Activated T-helper 2 cell treated with anti-CD3 and anti-CD28 coated beads, Interferon-gamma antibody, Interleukin-2, Interleukin-4, amounts not matched to agents 10 μg/mL and 5 μg/mL and 100 μg/mL, durations not matched to agents 14 hours and 24 hours and 36 hours (primary cell): Measurements from ENCODE around the gene COPS4. TPM values are rescaled to one million over a fixed set of nuclear protein-coding genes. Genes with fewer than 3 reads are reported as not detected.
A peak's percentile ranks its signal among the peaks of the same experiment; 100 is the strongest.
"Not testable (repeated sequence)": the region's sequence is repeated elsewhere in the genome, so short reads cannot be mapped to it uniquely, and the experiment has no call there.

ENCODE experiments used
- DNase-seq: peaks from one replicate; pipeline ENCODE4 v3.0.0; 2021; ENCODE audit warnings: low spot score
- H3K27ac Mint-ChIP-seq: one replicate; pipeline ENCODE4 v1.8.0; 2021; ENCODE audit warnings: mixed read lengths
- H3K27me3 Mint-ChIP-seq: one replicate; pipeline ENCODE4 v1.8.0; 2021; ENCODE audit warnings: low read depth, mixed read lengths
- H3K36me3 Mint-ChIP-seq: one replicate; pipeline ENCODE4 v1.8.0; 2021; ENCODE audit warnings: low read depth, mixed read lengths
- H3K4me1 Mint-ChIP-seq: one replicate; pipeline ENCODE4 v1.8.0; 2021; ENCODE audit warnings: low read depth, mixed read lengths
- H3K4me3 Mint-ChIP-seq: one replicate; pipeline ENCODE4 v1.8.0; 2021; ENCODE audit warnings: low read depth, mild to moderate bottlenecking, moderate library complexity, mixed read lengths
- H3K9me3 Mint-ChIP-seq: one replicate; pipeline ENCODE4 v1.8.0; 2021; ENCODE audit warnings: mixed read lengths
- intact Hi-C: fragments of 100-400 bp; cut with micrococcal nuclease; formaldehyde crosslinking; loops from one replicate; pipeline ENCODE4 v1.15.1; 2023
- total RNA-seq: library from RNA; stranded (reverse); gene quantifications from 2 replicates; pipeline ENCODE4 v1.2.3, GENCODE V29; 2022

COPS4 gene
- total RNA-seq, 1 donor from 2014 or later, result 35.2 TPM

- Mint-ChIP-seq H3K4me1 (peaks cover 40% of the 10 kb centered on the region), H3K27ac (peak overlapping the region; percentile 98), H3K36me3 (no peaks in the 10 kb centered on the region), H3K9me3 (no peaks in the 10 kb centered on the region), H3K4me3 (peak overlapping the region; percentile 87), H3K27me3 (no peaks in the 10 kb centered on the region)
- intact Hi-C loops, result loop anchor here (1.0 to 5.0 kb wide), 6 partner anchors 23 to 579 kb away; partner anchors contain the start of genes ENOPH1, HELQ, HNRNPDL and SEC31A
- DNase-seq, result no peak
Measured at GRCh38 chr4:83011689-83012199, 23.2 kb upstream of the COPS4 start.

GRCh38 chr4:83012200-83012686, 22.7 kb upstream of the COPS4 start:
- peak overlapping the region; percentile 98 for H3K27ac Mint-ChIP-seq
- peak overlapping the region; percentile 87 for H3K4me3 Mint-ChIP-seq
- H3K27me3 Mint-ChIP-seq, result no peaks in the 10 kb centered on the region
- peak; percentile 32 for DNase-seq
- H3K4me1 Mint-ChIP-seq, result peaks cover 40% of the 10 kb centered on the region
- H3K9me3 Mint-ChIP-seq, result no peaks in the 10 kb centered on the region
- H3K36me3 Mint-ChIP-seq, result no peaks in the 10 kb centered on the region
- intact Hi-C loops, result loop anchor here (1.0 to 5.0 kb wide), 3 partner anchors 63 to 580 kb away; partner anchors contain the start of genes ENOPH1, HNRNPDL and THAP9

- H3K9me3 Mint-ChIP-seq, result no peaks in the 10 kb centered on the region
- intact Hi-C loops, result loop anchor here (1.0 to 5.0 kb wide), 5 partner anchors 22 to 639 kb away; partner anchors contain the start of genes COPS4, ENOPH1, HNRNPDL and THAP9
- H3K4me3 Mint-ChIP-seq, result peak overlapping the region; percentile 94
- H3K4me1 Mint-ChIP-seq, result peaks cover 36% of the 10 kb centered on the region
- no peaks in the 10 kb centered on the region for H3K27me3 Mint-ChIP-seq
- peak overlapping the region; percentile 93 for H3K27ac Mint-ChIP-seq
- H3K36me3 Mint-ChIP-seq, result no peaks in the 10 kb centered on the region
- DNase-seq, result peak; percentile 96
Measured at GRCh38 chr4:83012687-83013419, 22.1 kb upstream of the COPS4 start.

- DNase-seq, result no peak
- H3K4me1 Mint-ChIP-seq, result peaks cover 33% of the 10 kb centered on the region
- peak overlapping the region; percentile 94 for H3K4me3 Mint-ChIP-seq
- no peaks in the 10 kb centered on the region for H3K9me3 Mint-ChIP-seq
- H3K27ac Mint-ChIP-seq, result peak overlapping the region; percentile 93
- intact Hi-C loops, result loop anchor here (1.0 to 5.0 kb wide), 4 partner anchors 22 to 639 kb away; partner anchors contain the start of genes COPS4, ENOPH1 and HNRNPDL
- no peaks in the 10 kb centered on the region for H3K36me3 Mint-ChIP-seq
- no peaks in the 10 kb centered on the region for H3K27me3 Mint-ChIP-seq
Measured at GRCh38 chr4:83013420-83013867, 21.5 kb upstream of the COPS4 start.

- no peaks in the 10 kb centered on the region for H3K9me3 Mint-ChIP-seq
- peak overlapping the region; percentile 58 for H3K4me3 Mint-ChIP-seq
- no peak for DNase-seq
- peaks cover 33% of the 10 kb centered on the region for H3K4me1 Mint-ChIP-seq
- intact Hi-C loops, result loop anchor here (1.0 to 5.0 kb wide), 4 partner anchors 21 to 640 kb away; partner anchors contain the start of genes COPS4, ENOPH1 and HNRNPDL
- no peaks in the 10 kb centered on the region for H3K27me3 Mint-ChIP-seq
- H3K36me3 Mint-ChIP-seq, result no peaks in the 10 kb centered on the region
- H3K27ac Mint-ChIP-seq, result peak overlapping the region; percentile 2
Measured at GRCh38 chr4:83013902-83014301, 21.1 kb upstream of the COPS4 start.

GRCh38 chr4:83019794-83020494, 15.0 kb upstream of the COPS4 start:
- Mint-ChIP-seq H3K9me3 (peaks cover 2% of the 10 kb centered on the region), H3K4me1 (peaks cover 7% of the 10 kb centered on the region)

GRCh38 chr4:83022724-83023450, 12.1 kb upstream of the COPS4 start:
- H3K4me1 Mint-ChIP-seq, result peaks cover 6% of the 10 kb centered on the region
- H3K27me3 Mint-ChIP-seq, result peaks cover 8% of the 10 kb centered on the region
- intact Hi-C loops, result no loop called here
- no peak overlapping the region for H3K4me3 Mint-ChIP-seq
- H3K9me3 Mint-ChIP-seq, result peaks cover 18% of the 10 kb centered on the region
- no peak overlapping the region for H3K27ac Mint-ChIP-seq
- no peaks in the 10 kb centered on the region for H3K36me3 Mint-ChIP-seq
- DNase-seq, result no peak

More at GRCh38 chr4:83019794-83020494, 15.0 kb upstream of the COPS4 start:
- H3K36me3 Mint-ChIP-seq, result no peaks in the 10 kb centered on the region
- no peak overlapping the region for H3K4me3 Mint-ChIP-seq
- H3K27ac Mint-ChIP-seq, result no peak overlapping the region
- intact Hi-C loops, result no loop called here
- H3K27me3 Mint-ChIP-seq, result peaks cover 3% of the 10 kb centered on the region
- DNase-seq, result no peak

GRCh38 chr4:83023599-83023998, 11.4 kb upstream of the COPS4 start:
- H3K36me3 Mint-ChIP-seq, H3K27me3 Mint-ChIP-seq, H3K4me1 Mint-ChIP-seq, H3K27ac Mint-ChIP-seq, H3K4me3 Mint-ChIP-seq, DNase-seq, intact Hi-C loops: not testable (repeated sequence)
- peaks cover 18% of the 10 kb centered on the region for H3K9me3 Mint-ChIP-seq

- H3K4me1 Mint-ChIP-seq, result peaks cover 6% of the 10 kb centered on the region
Measured at GRCh38 chr4:83024233-83024632, 10.8 kb upstream of the COPS4 start.

GRCh38 chr4:83025563-83025962, 9.4 kb upstream of the COPS4 start:
- Mint-ChIP-seq H3K36me3 (no peaks in the 10 kb centered on the region), H3K4me3 (no peak overlapping the region), H3K9me3 (peaks cover 18% of the 10 kb centered on the region), H3K27me3 (peaks cover 15% of the 10 kb centered on the region), H3K4me1 (no peaks in the 10 kb centered on the region), H3K27ac (no peak overlapping the region)
- DNase-seq, result no peak
- intact Hi-C loops, result no loop called here

More at GRCh38 chr4:83024233-83024632, 10.8 kb upstream of the COPS4 start:
- Mint-ChIP-seq H3K9me3 (peaks cover 18% of the 10 kb centered on the region), H3K4me3 (no peak overlapping the region), H3K27ac (no peak overlapping the region), H3K36me3 (no peaks in the 10 kb centered on the region), H3K27me3 (peaks cover 13% of the 10 kb centered on the region)
- intact Hi-C loops, result no loop called here
- no peak for DNase-seq

- DNase-seq, result no peak
- H3K27ac Mint-ChIP-seq, result no peak overlapping the region
- peaks cover 2% of the 10 kb centered on the region for H3K4me1 Mint-ChIP-seq
- no peaks in the 10 kb centered on the region for H3K36me3 Mint-ChIP-seq
- H3K27me3 Mint-ChIP-seq, result peaks cover 17% of the 10 kb centered on the region
- peaks cover 18% of the 10 kb centered on the region for H3K9me3 Mint-ChIP-seq
- intact Hi-C loops, result no loop called here
- H3K4me3 Mint-ChIP-seq, result no peak overlapping the region
Measured at GRCh38 chr4:83028976-83029375, 6.0 kb upstream of the COPS4 start.

- DNase-seq, result no peak
- Mint-ChIP-seq H3K27me3 (peaks cover 17% of the 10 kb centered on the region), H3K36me3 (no peaks in the 10 kb centered on the region), H3K4me3 (no peak overlapping the region), H3K27ac (no peak overlapping the region), H3K4me1 (peaks cover 2% of the 10 kb centered on the region), H3K9me3 (peaks cover 18% of the 10 kb centered on the region)
- intact Hi-C loops, result no loop called here
Measured at GRCh38 chr4:83029688-83030087, 5.3 kb upstream of the COPS4 start.
